Mesendoderm (in vitro differentiated cells): Measurements from ENCODE around the gene NID2.

ENCODE experiments used
- DNase-seq: peaks from one replicate; pipeline ENCODE4 v3.0.0; 2013
- H2AK5ac ChIP-seq: 2 replicates; pipeline ENCODE4 v1.6.1; 2013; ENCODE audit warnings: low read length, inconsistent platforms
- H2BK120ac ChIP-seq: 2 replicates; pipeline ENCODE4 v1.6.1; 2013; ENCODE audit warnings: low read depth, mild to moderate bottlenecking, low read length, moderate library complexity, mixed read lengths
- H2BK15ac ChIP-seq: replicated peaks from 2 replicates; pipeline ENCODE4 v1.6.1; 2013; ENCODE audit warnings: low read depth, mild to moderate bottlenecking, moderate library complexity
- H2BK5ac ChIP-seq: 2 replicates; pipeline ENCODE4 v1.6.1; 2013; ENCODE audit warnings: low read length, inconsistent platforms
- H3K18ac ChIP-seq: 2 replicates; pipeline ENCODE4 v1.6.1; 2013; ENCODE audit warnings: mild to moderate bottlenecking, low read length, mixed read lengths
- H3K23ac ChIP-seq: one replicate; pipeline ENCODE4 v1.6.1; 2013; ENCODE audit warnings: low read length
- H3K27ac ChIP-seq: 2 replicates; pipeline ENCODE4 v1.5.1; 2013; ENCODE audit warnings: low read depth, mild to moderate bottlenecking, inconsistent platforms, low read length, moderate library complexity
- H3K27me3 ChIP-seq: 2 replicates; pipeline ENCODE4 v1.6.1; 2013; ENCODE audit warnings: low read length, control low read depth, mild to moderate bottlenecking, inconsistent platforms; ENCODE audit not compliant: insufficient read depth, poor library complexity
- H3K36me3 ChIP-seq: 2 replicates; pipeline ENCODE4 v1.6.1; 2013; ENCODE audit warnings: low read length, inconsistent platforms; ENCODE audit not compliant: control insufficient read depth, insufficient read depth
- H3K4ac ChIP-seq: one replicate; pipeline ENCODE4 v1.6.1; 2013; ENCODE audit warnings: low read depth, mild to moderate bottlenecking, low read length, moderate library complexity
- H3K4me1 ChIP-seq: 2 replicates; pipeline ENCODE4 v1.6.1; 2013; ENCODE audit warnings: low read depth, low read length, inconsistent platforms; ENCODE audit not compliant: control insufficient read depth
- H3K4me2 ChIP-seq: 2 replicates; pipeline ENCODE4 v1.6.1; 2013; ENCODE audit warnings: low read length
- H3K4me3 ChIP-seq: 2 replicates; pipeline ENCODE4 v1.5.1; 2013; ENCODE audit warnings: mild to moderate bottlenecking, low read length
- H3K56ac ChIP-seq: one replicate; pipeline ENCODE4 v1.6.1; 2013; ENCODE audit warnings: low read length
- H3K79me1 ChIP-seq: 2 replicates; pipeline ENCODE4 v1.6.1; 2013; ENCODE audit warnings: low read length, inconsistent platforms
- H3K79me2 ChIP-seq: 2 replicates; pipeline ENCODE4 v1.6.1; 2013; ENCODE audit warnings: mild to moderate bottlenecking, low read length; ENCODE audit not compliant: control insufficient read depth, insufficient read depth
- H3K9ac ChIP-seq: 2 replicates; pipeline ENCODE4 v1.6.1; 2013; ENCODE audit warnings: low read length, inconsistent platforms
- H4K5ac ChIP-seq: one replicate; pipeline ENCODE4 v1.6.1; 2013; ENCODE audit warnings: low read length
- H4K8ac ChIP-seq: one replicate; pipeline ENCODE4 v1.6.1; 2013; ENCODE audit warnings: low read depth, mild to moderate bottlenecking, control low read depth, low read length, moderate library complexity
- WGBS: extraction: QIAGEN DNeasy Blood & Tissue Kit; methylation state at CpG from one replicate; pipeline ENCODE4 v1.1.7; 2013; ENCODE audit warnings: low lambda C conversion rate, missing lambda C conversion rate; ENCODE audit not compliant: insufficient coverage; ENCODE audit errors: extremely low coverage; 5-methylcytosine and 5-hydroxymethylcytosine counted together

Gene NID2

DNA sequence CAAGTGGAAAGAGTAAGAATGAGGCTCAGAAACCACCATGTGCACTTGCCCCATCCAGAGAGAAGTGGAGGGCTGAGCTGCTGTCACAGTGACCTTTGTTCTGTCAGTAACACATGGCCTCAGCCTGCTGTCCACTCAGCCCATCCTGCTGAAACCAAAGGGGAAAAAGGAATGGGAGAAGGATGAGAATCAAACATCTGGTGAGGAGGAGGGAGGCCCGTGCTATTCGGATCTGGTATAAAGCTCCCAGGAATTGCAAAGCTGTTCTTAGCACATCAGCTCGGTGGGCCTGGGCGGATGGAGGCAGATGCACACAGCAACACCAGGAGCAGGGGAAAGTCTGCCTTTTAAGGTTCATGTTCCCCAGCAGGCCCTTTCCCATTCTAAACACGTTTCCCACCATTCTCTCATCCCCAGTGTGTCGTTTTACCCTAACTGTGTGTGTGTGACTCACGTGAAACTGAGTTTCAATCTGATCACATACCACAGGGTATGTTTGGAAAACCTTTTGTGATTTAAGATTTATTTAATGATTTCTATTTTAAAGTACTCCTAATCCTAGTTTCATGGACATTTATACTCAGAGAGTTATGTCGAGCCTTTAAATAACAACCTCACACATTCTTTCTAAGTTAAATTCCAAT, 42.7 kb downstream of the NID2 start:
- no peak overlapping the region for H3K9ac ChIP-seq
- H3K27me3 ChIP-seq: no peaks in the 10 kb centered on the region
- H3K4me1 ChIP-seq: peaks cover 5% of the 10 kb centered on the region
- WGBS: no CpG with 5 or more reads among the region's 8 CpGs
- H3K4me3 ChIP-seq: no peak overlapping the region
- no peak overlapping the region for H2BK120ac ChIP-seq
- no peaks in the 10 kb centered on the region for H3K36me3 ChIP-seq
- H2BK5ac ChIP-seq: no peak overlapping the region
- no peak overlapping the region for H2BK15ac ChIP-seq
- no peaks in the 10 kb centered on the region for H3K79me2 ChIP-seq
- no peak overlapping the region for H2AK5ac ChIP-seq
- H3K27ac ChIP-seq: no peak overlapping the region
- no peak overlapping the region for H3K4me2 ChIP-seq
- H3K56ac ChIP-seq: no peak overlapping the region
- H4K5ac ChIP-seq: no peak overlapping the region
- no peaks in the 10 kb centered on the region for H3K79me1 ChIP-seq
- DNase-seq: no peak
- no peak overlapping the region for H4K8ac ChIP-seq
- H3K18ac ChIP-seq: no peak overlapping the region
- no peak overlapping the region for H3K4ac ChIP-seq
- no peak overlapping the region for H3K23ac ChIP-seq

DNA sequence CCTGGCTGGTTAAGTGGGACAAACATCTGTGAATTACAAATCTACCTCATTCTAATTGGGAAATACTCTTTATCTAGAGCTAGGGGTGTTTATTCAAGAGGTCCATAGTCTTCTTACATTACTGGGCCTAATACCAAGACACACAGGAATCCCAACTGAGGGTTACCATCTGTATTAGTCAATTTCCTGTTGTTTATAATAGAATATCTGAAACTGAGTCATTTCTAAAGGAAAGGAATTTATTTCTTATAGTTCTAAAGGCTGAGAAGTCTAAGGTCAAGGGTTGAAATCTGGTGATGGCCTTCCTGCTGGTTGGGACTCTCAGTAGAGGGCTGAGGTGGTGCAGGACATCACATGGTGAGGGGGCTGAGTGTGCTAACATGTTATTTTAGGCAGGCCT, 43.5 kb downstream of the NID2 start:
- Histone ChIP-seq H3K27ac (no peak overlapping the region), H3K4me2 (no peak overlapping the region), H4K8ac (no peak overlapping the region), H3K4ac (no peak overlapping the region), H2BK15ac (no peak overlapping the region), H3K4me1 (peaks cover 6% of the 10 kb centered on the region), H2BK120ac (no peak overlapping the region), H3K79me1 (no peaks in the 10 kb centered on the region), H3K9ac (no peak overlapping the region), H4K5ac (no peak overlapping the region), H3K18ac (no peak overlapping the region), H3K56ac (no peak overlapping the region), H2BK5ac (no peak overlapping the region), H3K36me3 (no peaks in the 10 kb centered on the region), H2AK5ac (no peak overlapping the region), H3K27me3 (no peaks in the 10 kb centered on the region), H3K4me3 (no peak overlapping the region), H3K23ac (no peak overlapping the region), H3K79me2 (no peaks in the 10 kb centered on the region)
- DNase-seq: no peak

DNA sequence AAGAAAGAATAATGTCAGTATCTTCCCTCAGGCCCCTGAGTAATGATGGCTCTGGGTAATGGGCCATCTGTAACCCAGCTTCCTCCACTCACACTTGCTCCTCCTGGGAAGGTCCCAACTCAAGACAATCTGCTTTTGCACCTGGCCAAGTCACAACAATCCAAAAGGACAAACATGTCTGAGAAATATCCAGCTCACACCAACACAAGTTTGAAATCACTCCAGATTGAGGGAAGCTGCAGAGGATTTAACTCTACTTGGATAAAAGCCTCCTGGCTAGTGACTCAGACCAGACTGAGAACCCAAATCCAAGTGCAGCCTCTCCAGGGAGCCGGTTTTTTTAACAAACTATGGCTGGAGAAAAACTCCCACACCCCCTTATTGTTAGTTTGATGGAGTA, 45.3 kb downstream of the NID2 start:
- H3K23ac ChIP-seq: no peak overlapping the region
- H3K4ac ChIP-seq: no peak overlapping the region
- no peak overlapping the region for H3K4me3 ChIP-seq

DNA sequence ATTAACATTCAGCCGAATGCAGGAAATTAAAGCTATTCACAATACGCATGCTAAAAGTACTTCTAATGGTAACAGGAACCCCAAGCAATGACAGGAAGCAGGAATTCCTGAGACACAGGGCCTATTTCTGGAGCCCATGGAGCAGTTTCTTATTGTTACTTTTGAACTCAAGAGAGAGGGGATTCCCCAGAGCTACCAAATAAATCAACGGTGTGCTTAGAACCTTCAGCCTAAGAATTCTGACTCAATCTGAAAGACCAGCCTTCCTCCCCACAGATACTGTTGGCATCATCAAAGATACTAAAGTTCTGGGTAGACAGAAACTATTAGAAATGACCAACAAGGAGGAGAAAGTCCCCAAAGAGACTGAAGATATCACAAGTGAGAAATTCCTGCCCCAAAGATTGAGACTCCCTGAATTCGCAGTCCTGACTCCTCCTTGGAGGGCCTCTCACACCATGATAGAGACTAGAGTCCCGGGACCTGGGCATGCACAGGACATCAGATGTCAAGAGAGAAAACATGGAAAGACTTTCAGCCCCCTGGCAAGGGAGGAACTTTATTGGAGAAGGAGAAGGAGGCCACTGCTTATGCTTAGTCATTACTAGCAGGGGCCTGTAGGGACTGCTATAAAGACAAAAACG, 46.8 kb downstream of the NID2 start:
- Histone ChIP-seq H3K4me1 (peaks cover 8% of the 10 kb centered on the region), H3K4me2 (no peak overlapping the region), H3K23ac (no peak overlapping the region), H3K79me1 (no peaks in the 10 kb centered on the region), H3K36me3 (no peaks in the 10 kb centered on the region), H3K4ac (no peak overlapping the region), H2BK5ac (no peak overlapping the region), H4K8ac (no peak overlapping the region), H3K27ac (no peak overlapping the region), H2BK15ac (no peak overlapping the region), H3K27me3 (no peaks in the 10 kb centered on the region), H3K18ac (no peak overlapping the region), H3K56ac (no peak overlapping the region), H2BK120ac (no peak overlapping the region), H3K79me2 (no peaks in the 10 kb centered on the region), H2AK5ac (no peak overlapping the region), H3K4me3 (no peak overlapping the region), H4K5ac (no peak overlapping the region), H3K9ac (no peak overlapping the region)
- no CpG with 5 or more reads among the region's 6 CpGs for WGBS
- no peak for DNase-seq

More for the DNA sequence above, 45.3 kb downstream of the NID2 start:
- H3K9ac ChIP-seq: no peak overlapping the region
- DNase-seq: no peak
- no peak overlapping the region for H2BK15ac ChIP-seq
- H2AK5ac ChIP-seq: no peak overlapping the region
- no peak overlapping the region for H4K5ac ChIP-seq
- H3K27me3 ChIP-seq: no peaks in the 10 kb centered on the region
- H4K8ac ChIP-seq: no peak overlapping the region
- no peaks in the 10 kb centered on the region for H3K36me3 ChIP-seq
- H3K18ac ChIP-seq: no peak overlapping the region
- no CpG with 5 or more reads among the region's 1 CpG for WGBS
- H3K4me2 ChIP-seq: no peak overlapping the region
- H3K79me1 ChIP-seq: no peaks in the 10 kb centered on the region
- no peaks in the 10 kb centered on the region for H3K79me2 ChIP-seq
- no peak overlapping the region for H3K27ac ChIP-seq
- H3K56ac ChIP-seq: no peak overlapping the region
- H3K4me1 ChIP-seq: peaks cover 8% of the 10 kb centered on the region
- H2BK5ac ChIP-seq: no peak overlapping the region
- H2BK120ac ChIP-seq: no peak overlapping the region

DNA sequence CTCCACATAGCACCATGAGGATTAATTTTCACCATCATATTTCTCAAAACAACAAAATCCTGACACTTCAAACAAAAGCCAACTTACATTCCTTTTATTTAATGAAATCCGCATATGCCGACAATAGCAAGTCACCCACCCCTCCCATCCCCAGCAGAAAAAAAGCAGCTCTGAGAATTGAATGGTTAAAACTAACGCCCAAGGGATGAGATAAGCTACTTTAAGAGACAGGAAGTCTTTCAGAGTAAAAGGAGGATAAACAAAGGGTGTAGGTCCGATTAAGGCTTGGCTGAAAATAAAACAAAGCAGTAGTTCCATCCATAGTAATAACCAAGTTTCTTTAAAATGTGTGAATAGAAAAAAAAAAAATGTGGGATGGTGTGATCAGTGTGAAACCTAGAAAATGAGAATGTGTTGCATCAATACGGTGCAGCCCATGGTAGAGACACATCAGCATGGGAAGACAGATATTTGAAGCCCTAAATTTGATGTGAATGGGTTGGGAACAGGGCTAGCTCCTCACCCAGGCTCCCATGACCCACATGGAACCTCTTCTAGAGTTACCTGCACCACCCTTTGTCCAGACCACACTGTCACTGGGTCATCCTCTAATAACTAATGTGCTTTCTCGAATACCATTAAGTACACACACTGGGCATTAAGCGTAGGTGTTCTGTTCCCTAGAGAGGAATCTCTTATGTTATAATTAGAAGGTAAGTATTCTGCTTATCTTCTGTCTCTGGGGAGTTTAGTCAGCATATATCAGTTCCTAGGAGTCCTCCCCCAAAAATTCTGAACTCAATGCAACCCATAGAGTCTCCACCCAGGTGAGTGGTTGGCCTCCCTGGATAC, 47.8 kb downstream of the NID2 start:
- H3K4me2 ChIP-seq: no peak overlapping the region
- H2BK120ac ChIP-seq: no peak overlapping the region
- peak overlapping the region; percentile 65 for H4K5ac ChIP-seq
- peak overlapping the region; percentile 58 for H3K56ac ChIP-seq
- H3K79me1 ChIP-seq: no peaks in the 10 kb centered on the region
- no peaks in the 10 kb centered on the region for H3K27me3 ChIP-seq
- H3K4ac ChIP-seq: no peak overlapping the region
- peak overlapping the region; percentile 47 for H2BK15ac ChIP-seq
- peak overlapping the region; percentile 61 for H3K18ac ChIP-seq
- H4K8ac ChIP-seq: no peak overlapping the region
- no CpG with 5 or more reads among the region's 7 CpGs for WGBS
- no peaks in the 10 kb centered on the region for H3K79me2 ChIP-seq
- peak; percentile 83 for DNase-seq
- peaks cover 8% of the 10 kb centered on the region for H3K4me1 ChIP-seq
- H2AK5ac ChIP-seq: peak overlapping the region; percentile 81
- H3K9ac ChIP-seq: no peak overlapping the region
- H2BK5ac ChIP-seq: peak overlapping the region; percentile 92
- no peak overlapping the region for H3K23ac ChIP-seq
- no peaks in the 10 kb centered on the region for H3K36me3 ChIP-seq
- no peak overlapping the region for H3K4me3 ChIP-seq
- H3K27ac ChIP-seq: peak overlapping the region; percentile 55
